H1 (cell line): ENCODE data around the gene ERMARD.

Source experiments
- CTCF ChIP-seq, 3 experiments: IDR thresholded peaks; 1 replicate in 2 of 3; 2 replicates in 1 of 3; pipeline versions ENCODE4 v1.5.1 to v1.6.1; 2011; ENCODE audit warnings: low read length in 3 of 3, mild to moderate bottlenecking in 3 of 3, inconsistent platforms in 2 of 3, low read depth in 1 of 3, moderate library complexity in 1 of 3; ENCODE audit not compliant: insufficient read depth in 1 of 3; ENCODE audit errors: control extremely low read depth in 1 of 3
- EGR1 ChIP-seq: IDR thresholded peaks from 2 replicates; pipeline ENCODE4 v1.6.1; 2011; ENCODE audit warnings: low read depth, low read length, borderline replicate concordance
- EP300 ChIP-seq, 2 experiments: IDR thresholded peaks; 1 replicate in 1 of 2; 2 replicates in 1 of 2; pipeline ENCODE4 v1.6.1; 2011 to 2012; ENCODE audit warnings: low read depth in 2 of 2, low read length in 2 of 2, mild to moderate bottlenecking in 2 of 2, borderline replicate concordance in 1 of 2, inconsistent platforms in 1 of 2, moderate library complexity in 1 of 2
- EZH2 ChIP-seq: fragments of 200-600 bp; sonication (generic); IDR thresholded peaks from 2 replicates; pipeline ENCODE4 v1.7.1; 2012; ENCODE audit warnings: low read depth, mild to moderate bottlenecking, moderate library complexity, low read length, inconsistent platforms; ENCODE audit not compliant: severe bottlenecking
- GABPA ChIP-seq: IDR thresholded peaks from 2 replicates; pipeline ENCODE4 v1.6.1; 2011; ENCODE audit warnings: mild to moderate bottlenecking, low read length, moderate library complexity, borderline replicate concordance; ENCODE audit not compliant: insufficient read depth
- GTF2F1 ChIP-seq: IDR thresholded peaks from 2 replicates; pipeline ENCODE4 v1.6.1; 2012; ENCODE audit warnings: low read depth, low read length, improper control_type of control experiment, borderline replicate concordance
- HDAC2 ChIP-seq, 2 experiments: fragments of 300-600 bp in 1 of 2; sonication (generic) in 1 of 2; IDR thresholded peaks; 2 replicates each; pipeline ENCODE4 v1.6.1; 2011 to 2012; ENCODE audit warnings: low read depth in 2 of 2, low read length in 2 of 2, mild to moderate bottlenecking in 2 of 2, moderate library complexity in 2 of 2, borderline replicate concordance in 1 of 2, inconsistent platforms in 1 of 2
- JUN ChIP-seq: IDR thresholded peaks from 2 replicates; pipeline ENCODE4 v1.6.1; 2011; ENCODE audit warnings: low read depth, mild to moderate bottlenecking, improper control_type of control experiment, low read length
- JUND ChIP-seq: IDR thresholded peaks from 2 replicates; pipeline ENCODE4 v1.6.1; 2011; ENCODE audit warnings: mild to moderate bottlenecking, improper control_type of control experiment, low read length
- POLR2A ChIP-seq, 2 experiments: IDR thresholded peaks; 1 replicate in 1 of 2; 2 replicates in 1 of 2; pipeline ENCODE4 v1.6.1; 2011; ENCODE audit warnings: low read depth in 2 of 2, low read length in 2 of 2, mild to moderate bottlenecking in 2 of 2; ENCODE audit errors: control extremely low read depth in 1 of 2
- RFX5 ChIP-seq: IDR thresholded peaks from 2 replicates; pipeline ENCODE4 v1.6.1; 2011; ENCODE audit warnings: low read depth, low read length, improper control_type of control experiment, borderline replicate concordance
- SUZ12 ChIP-seq: fragments of 200-600 bp; sonication (generic); IDR thresholded peaks from 2 replicates; pipeline ENCODE4 v1.6.1; 2012; ENCODE audit warnings: mild to moderate bottlenecking, inconsistent platforms, low read length, moderate library complexity, mixed read lengths
- TAF1 ChIP-seq: IDR thresholded peaks from 2 replicates; pipeline ENCODE4 v1.6.1; 2011; ENCODE audit warnings: mild to moderate bottlenecking, low read depth, low read length

- TF ChIP-seq TAF1 (no peak), EGR1 (no peak), POLR2A (IDR thresholded peaks at IDR 0.05; ENCODE audit: control extremely low read depth in 1 of 2, low read depth in 2 of 2, low read length in 2 of 2) (no peak), JUND (no peak), RFX5 (no peak), CTCF (IDR thresholded peaks at IDR 0.05; ENCODE audit: control extremely low read depth in 1 of 3, insufficient read depth in 1 of 3, low read depth in 1 of 3, low read length in 3 of 3) (no peak), HDAC2 (IDR thresholded peaks at IDR 0.05; ENCODE audit: borderline replicate concordance in 1 of 2, low read depth in 2 of 2, low read length in 2 of 2) (no peak), SUZ12 (no peak), EZH2 (no peak), GTF2F1 (no peak), JUN (no peak), EP300 (IDR thresholded peaks at IDR 0.05; ENCODE audit: borderline replicate concordance in 1 of 2, low read depth in 2 of 2, low read length in 2 of 2) (no peak), GABPA (no peak)
These were observed 27.2 kb downstream of the ERMARD start for GRCh38 chr6:169778646-169779045.
